Measurements from ENCODE around the gene TNFRSF18.

Gene TNFRSF18

DNA sequence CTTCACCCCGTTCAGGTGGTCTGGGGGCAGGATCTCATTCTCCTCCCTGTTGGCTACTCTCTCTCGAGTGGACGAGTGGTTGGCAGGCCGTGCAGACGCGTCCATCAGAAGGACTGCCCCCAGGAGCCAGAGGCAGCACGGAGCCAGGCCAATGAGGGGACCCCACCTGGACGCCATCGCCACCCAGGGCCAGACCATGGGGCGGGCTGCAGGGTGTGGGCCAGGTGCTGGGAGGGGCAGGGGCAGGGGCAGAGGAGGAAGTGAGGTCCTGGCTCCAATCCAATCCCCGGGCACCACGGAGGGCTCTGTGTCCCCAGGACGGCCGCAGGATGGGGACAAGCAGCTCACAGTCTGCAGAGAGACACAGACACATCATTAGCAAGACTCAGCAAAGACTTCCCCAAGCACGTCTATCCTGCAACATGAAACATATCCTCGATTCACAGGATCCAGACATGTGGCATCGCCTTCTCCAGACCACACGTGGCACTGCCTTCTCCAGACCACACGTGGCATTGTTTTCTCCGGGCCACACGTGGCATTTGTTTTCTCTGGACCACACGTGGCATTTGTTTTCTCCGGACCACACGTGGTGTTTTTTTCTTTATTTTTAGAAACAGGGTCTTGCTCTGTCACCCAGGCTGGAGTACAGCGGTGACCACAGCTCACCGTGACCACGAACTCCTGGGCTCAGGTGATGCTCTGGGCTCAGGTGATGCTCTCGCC lies 22.4 kb upstream of the TNFRSF18 start:
- no peak for DNase-seq (ENCODE audit: low read depth in 2 of 2)

DNA sequence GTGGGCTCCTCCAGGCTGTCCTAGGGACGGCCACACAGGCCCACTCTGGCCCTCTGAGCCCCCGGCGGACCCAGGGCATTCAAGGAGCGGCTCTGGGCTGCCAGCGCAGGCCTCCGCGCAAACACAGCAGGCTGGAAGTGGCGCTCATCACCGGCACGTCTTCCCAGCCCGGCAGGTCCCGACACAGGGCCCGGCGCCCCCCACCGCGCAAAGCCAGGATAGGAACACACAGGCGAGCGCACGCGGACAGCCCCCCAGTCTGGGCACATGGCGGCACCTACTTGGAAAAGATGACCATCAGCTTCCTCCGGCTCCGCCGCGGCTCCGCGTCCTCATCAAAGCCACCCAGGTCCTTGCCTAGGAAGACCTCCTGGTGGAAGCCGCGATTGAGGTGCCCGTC lies 21.8 kb upstream of the TNFRSF18 start:
- DNase-seq (ENCODE audit: low read depth in 2 of 2), result no peak

DNA sequence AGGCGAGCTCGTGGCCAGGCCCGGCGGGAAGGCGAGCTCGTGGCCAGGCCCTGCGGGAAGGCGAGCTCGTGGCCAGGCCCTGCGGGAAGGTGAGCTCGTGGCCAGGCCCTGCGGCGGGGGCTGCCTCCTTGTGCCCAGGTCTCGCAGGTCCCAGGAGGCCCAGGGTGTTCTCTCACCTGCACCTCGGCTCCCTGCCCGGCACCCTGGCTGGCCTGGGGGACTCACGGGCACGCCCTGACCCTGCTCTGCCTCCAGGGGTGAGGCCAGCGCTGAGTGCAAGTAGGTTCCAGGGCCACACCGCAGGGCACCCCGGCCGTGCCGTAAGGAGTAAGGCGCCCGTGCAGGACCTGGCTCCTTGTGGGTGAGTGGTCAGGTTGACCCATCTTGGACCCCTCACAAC lies 21.0 kb upstream of the TNFRSF18 start:
- no peak for DNase-seq (ENCODE audit: low read depth in 2 of 2)

DNA sequence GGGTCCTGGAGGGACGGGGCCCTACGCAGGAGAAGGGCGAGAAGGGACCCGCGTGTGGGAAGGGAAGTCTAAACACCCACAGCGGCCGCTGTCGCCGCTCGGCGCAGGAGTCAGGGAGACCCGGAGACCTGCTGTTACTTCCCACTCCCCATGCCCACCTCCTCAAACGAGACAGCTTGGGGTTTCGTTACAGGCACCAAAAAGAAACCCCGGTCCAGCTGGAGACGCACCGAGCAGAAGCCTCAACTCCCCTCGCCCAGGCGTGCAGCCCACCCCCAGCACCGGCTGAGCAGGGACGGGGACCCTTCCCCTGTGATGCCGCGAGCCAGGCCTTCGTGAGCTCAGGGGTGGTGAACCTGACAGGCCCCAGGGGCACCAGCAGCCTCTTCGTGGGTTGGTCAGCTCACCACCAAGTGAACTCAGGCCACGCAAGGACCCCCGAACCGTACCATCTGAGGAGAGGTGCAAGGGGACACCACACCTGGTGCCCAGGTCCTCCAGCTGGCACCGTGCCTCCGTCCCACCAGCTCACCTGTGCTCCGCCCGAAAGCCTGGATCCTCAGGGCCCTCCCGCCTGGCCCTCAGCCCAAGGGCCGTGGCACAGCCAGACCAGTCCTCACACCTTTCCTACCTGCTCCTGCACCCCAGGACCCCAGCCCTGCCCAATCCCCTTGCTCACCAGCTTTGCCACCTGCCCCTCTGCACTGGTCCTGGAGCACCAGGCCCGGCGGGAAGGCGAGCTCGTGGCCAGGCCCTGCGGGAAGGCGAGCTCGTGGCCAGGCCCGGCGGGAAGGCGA lies 20.4 kb upstream of the TNFRSF18 start:
- DNase-seq (ENCODE audit: low read depth in 2 of 2), result no peak

DNA sequence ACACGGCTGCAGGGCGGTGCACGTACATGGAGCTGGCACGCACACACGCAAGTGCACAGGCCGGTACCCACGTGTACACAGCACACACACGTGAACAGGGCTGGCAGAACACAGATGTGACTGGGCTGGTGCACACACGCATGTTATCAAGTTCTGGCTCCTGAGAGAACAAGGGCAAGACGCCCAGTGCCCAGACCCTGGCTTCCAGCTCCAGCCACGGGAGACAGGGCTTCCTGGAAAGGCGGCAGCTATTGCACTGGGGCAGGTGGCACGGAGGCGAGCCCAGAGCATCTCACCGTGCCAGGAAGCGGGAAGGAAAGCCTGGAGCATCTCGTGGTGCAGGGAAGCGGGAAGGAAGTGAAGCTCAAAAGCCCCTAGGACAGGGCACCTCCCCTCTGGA lies 19.5 kb upstream of the TNFRSF18 start:
- no peak for DNase-seq (ENCODE audit: low read depth in 2 of 2)

DNA sequence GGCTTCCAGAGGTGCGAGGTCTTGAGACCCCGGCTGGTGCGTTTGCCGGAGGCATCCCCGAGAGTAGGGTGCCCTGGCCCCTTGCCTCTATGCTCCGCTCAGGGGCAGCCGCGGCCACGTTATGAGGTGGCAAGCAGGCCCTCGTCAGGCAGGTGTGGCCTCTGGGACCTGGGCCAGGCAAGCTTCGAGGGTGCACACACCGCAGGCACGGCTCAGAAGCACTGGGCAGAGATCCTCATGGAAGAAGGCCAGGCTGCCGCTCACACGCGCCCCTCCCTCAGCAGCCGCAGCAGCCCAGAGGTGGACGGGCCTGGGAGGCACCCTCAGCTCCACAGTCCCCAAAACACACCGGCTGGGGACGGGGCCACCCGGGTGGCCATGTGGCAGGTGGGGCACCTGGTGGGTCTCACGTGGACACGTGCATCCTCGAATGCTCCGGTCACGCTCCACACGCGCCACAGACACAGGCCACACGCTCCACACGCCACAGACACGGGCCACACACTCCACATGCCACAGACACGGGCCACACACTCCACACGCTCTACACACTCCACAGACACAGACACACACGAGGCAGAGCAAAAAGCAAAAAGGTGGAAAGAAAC lies 18.9 kb upstream of the TNFRSF18 start:
- DNase-seq (ENCODE audit: low read depth in 2 of 2), result no peak

DNA sequence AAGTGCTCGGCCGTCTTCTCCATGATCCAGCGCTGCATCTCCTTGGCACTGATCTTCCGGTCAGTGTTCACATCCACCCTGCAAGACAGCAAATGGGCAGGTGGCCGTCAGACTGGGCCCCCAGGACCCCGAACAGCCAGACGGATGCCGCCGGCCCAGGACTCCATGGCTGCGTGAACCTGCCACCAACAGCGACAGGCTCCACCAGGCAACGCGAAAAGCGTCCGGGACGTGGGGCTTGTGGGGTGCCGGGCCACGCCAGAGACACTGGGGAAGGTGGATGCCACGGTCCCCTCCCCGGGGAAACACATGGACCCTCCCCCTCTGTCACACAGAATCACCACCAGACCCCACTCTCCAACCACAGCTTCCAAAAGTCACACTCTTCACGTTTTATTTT lies 17.5 kb upstream of the TNFRSF18 start:
- DNase-seq (ENCODE audit: low read depth in 2 of 2), result no peak

DNA sequence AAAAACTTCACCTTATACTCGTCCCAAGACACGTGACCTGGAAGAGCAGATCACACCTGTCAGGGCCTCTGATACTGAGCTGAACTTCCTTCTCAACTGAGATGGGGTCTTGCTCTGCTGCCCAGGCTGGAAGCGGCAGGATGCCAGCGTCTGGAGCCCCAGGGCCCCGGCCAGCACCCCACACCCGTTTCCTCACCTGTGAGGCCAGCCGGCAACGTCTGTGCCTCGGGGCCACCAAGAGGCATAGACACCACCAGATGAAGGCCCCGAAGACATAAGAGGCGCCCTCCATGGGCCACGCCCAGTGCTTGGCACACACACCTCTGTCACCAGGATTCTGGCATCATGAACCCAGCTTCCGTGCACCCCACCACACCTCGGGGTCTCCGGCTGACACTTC lies 16.9 kb upstream of the TNFRSF18 start:
- no peak for DNase-seq (ENCODE audit: low read depth in 2 of 2)

DNA sequence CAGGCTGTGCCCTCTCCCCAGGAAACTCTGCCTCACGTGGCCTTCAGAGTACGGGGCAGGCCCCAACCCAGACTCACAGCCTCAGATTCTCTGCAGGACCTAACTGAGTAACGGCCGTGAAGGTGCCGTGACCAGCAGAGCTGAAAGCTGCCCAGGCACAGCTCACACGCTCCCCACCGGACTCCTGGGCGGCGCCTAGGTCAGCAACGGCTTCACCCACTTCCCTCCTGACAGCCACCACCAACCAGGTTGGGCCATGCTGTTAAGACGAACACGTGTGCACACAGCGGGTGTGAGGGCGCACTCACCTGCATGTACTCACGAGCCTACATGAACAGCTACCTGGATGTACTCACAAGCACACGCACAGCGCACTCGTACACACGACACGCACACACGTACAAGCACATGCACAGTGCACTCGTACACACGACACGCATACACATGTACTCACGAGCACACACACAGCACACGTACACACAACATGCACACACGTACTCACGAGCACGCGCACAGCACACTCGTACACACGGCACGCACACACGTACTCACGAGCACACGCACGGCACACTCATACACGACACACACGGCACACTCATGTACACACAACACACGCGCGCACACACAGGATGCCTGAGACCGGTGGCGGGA lies 16.3 kb upstream of the TNFRSF18 start:
- no peak for DNase-seq (ENCODE audit: low read depth in 2 of 2)

DNA sequence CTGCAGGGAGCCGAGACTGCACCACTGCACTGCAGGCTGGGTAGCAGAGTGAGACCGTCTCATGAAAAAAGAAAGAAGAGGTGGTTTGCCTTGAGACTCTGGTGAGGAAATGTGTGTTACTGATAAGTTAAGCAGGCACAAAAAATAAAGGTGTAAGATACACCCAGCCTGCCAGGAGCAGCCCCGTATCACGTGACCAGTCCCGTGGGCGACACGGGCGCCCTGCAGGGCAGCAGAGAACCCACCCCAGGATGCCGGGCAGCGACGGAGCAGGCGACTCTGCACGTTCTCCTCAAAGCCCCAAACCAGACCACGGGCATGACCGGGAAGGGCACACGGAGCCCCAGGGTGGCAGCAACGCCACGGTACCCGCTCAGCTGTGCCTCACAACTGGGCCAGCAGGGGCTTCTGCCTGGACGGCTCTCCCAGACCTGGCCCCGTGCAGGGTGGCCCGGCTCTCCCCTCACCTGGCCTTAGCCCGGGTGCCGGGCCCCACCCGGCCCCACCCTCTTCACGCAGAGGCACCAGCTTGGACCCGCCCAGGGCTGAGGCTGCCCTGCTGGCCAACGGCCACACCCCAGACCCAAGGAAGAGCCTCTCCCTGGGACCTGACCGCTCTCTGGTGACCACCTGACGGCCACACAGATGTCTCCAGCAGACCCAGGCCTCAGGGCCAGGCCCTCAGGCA lies 15.6 kb upstream of the TNFRSF18 start:
- DNase-seq (ENCODE audit: low read depth in 2 of 2), result no peak

DNA sequence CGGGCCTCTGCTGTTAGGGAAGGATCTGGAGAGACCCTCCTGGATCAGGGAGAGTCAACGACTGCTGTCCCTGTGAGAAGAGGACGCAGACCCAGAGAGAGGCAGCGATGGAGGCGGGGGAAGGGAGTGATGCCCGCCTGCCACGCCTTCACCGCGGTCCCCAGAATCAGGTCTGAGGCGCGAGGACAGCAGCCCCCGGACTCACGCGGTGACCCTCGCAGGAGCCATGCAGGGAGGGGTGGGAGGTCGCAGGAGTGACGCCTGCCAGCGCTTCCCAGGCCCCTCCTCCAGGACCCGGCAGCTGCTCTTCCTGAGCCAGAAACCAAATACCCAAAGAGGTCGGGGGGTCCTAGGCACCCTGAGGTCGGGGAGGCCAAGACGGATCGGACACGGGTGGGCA lies 13.8 kb upstream of the TNFRSF18 start:
- DNase-seq (ENCODE audit: low read depth in 2 of 2), result no peak

DNA sequence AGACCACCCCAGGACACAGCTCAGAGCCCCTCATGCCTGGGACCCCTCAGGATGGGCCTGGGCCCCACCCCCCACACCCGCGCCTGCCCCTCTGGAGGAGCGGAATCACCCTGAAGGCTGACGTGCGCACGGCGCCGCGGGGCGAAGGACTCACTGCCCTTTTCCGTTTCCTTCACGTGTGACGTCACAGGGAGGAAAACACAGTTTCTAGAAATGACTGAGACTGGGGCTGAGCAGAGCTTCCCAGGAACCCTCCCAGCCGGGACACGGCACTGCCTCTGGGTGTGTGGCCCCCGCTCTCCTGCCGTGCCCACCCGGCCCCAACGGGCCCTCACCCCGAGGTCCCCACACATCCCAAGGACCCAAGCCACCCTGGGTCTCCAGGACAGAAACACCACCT lies 12.9 kb upstream of the TNFRSF18 start:
- DNase-seq (ENCODE audit: low read depth in 2 of 2), result peak in 1 of 2 donors; percentile 36

DNA sequence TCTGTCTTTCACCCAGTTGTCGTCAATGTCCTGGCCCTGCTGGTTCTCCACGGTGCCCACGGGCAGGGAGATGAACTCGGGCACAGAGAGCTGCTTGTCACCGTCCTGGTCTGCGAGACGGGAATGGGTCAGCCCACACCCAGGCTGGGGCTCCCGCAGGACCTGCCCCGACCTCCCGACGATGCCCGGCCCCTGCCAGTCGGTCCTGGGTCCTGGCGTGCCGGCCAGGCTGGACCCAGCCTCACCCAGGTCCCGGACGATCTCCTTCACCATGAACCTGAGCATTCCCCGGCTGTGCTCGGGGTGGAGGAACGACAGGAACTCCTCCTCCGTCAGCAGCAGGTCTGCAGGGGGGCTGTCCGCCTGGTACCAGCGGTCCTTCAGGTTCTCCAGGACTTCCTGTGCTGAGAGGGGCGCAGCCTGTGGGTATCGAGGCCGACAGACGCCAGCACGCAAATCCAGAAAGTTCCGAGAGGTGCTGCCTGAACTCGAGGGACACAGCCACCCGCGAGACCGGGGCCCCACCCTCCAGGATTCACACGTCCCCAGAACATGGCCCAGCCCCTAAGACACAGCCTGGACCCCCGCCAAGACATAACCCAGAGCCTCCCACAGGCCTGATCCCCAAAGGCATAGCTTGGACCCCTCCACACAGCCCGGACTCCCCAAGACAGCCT lies 12.3 kb upstream of the TNFRSF18 start:
- no peak for DNase-seq (ENCODE audit: low read depth in 2 of 2)

DNA sequence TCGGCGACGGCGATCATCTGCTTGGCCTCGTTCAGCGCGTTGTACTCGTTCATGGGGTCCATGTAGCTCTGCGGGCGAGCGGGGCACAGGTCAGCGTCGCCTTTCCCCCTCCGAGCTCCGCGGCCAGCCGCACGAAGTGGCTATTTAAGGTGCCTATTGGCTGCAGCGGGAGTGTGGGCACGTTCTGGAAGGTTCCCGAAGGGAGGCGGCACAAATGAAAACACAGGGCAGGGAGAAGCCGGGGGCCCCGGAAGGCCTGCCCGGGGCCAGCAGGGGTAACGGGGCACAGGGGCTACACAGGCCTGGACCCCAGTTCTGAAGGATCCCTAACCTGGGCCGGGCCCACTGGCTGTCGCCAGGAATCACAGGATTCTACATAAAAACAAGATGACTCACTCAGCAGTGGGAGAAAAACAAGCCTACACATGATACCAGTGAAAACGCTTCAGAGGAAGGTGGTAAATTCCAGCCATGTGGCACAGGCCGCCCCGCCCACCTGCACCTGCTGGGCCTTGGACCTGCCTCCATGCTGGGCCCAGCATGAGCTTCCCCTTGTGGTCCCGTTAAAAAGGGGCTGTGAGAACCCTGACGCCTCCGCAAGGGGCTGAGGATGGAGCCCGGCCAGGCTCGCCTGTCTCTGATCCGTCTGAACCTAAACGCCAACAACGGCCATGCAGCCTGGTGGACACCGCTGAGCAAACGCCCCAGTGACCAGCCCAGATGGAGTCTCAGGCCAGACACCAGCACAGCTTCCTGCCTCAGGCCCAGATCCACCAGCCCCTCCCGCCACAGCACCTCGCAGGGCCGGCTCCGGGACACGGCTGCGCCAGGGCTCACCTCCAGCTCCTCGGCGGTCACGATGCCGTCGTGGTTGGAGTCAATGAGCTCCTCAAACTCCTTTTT lies 11.5 kb upstream of the TNFRSF18 start:
- no peak for DNase-seq (ENCODE audit: low read depth in 2 of 2)

DNA sequence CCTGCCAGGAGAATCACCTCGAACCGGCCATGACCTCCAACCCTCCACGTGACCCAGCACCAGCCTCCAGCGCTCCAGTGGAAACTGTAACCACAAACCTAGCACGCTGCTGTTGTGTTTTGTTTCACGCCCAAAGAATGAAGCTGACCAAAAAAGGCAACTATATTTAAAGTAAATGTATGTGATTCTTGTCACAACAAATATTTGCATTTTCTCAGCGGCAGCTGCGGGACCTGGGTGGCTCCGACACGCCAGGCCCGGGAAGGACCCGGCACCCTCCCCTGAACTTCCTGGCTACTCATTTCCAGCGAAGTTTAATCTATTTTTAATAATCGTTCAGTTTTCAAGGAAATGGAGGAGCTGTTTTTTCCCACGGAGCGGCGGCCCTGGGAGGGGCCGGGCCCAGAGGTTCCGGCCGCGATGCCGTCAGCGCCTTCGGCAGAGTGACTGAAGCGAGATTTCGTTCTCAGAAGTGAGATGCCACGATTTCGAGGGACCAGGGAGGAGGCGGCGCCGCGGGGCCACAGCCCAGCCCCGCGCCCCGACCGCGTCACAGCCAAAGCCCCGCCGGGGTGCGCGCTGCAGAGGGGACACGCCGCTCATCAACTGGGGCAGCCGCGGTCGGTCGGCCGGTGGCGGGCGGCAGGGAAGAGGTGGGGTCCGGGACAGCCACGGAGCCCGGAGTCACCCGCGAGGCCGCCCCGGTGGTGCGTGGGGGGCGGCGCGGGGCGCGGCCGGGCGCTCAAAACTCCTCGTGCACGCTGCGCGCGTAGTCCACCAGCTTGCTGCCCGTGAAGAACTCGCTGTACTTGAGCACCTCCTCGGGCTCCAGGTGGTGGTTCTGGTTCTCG lies 10.6 kb upstream of the TNFRSF18 start:
- no peak for DNase-seq (ENCODE audit: low read depth in 2 of 2)

DNA sequence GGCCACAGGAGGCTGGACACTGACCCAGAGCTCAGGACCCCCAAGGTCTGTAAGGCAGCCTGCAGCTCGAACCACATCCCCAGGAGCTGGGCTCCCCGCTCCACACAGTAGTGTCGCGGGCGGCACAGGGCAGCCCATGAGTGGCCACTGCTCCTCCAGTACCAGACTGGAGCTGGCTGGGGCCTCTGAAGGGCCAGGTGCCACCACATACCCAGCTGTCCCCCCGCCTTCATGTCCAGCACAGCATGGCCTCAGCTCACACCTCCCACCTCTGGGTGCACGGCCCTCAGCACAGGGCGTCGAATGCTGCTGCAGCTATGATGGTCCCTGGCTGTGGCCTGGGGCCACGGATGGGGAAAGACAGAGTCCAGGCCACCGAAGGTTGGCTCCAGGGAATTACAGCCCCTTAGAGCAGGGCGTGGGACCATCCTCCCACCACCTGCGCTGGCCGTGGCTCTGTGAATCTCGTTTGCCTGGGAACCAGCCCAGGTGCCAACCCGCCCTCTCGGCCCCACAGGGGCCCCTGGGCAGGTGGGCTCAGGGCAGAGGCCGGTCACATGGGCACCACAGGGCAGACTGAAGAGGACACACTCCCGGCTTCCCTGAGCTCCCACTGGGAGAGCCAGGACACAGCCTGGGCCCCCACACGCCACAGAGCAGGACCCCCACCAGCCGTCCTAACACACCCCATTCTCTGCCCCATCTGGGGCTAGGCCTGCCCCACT lies 9.7 kb upstream of the TNFRSF18 start:
- DNase-seq (ENCODE audit: low read depth in 2 of 2), result no peak

DNA sequence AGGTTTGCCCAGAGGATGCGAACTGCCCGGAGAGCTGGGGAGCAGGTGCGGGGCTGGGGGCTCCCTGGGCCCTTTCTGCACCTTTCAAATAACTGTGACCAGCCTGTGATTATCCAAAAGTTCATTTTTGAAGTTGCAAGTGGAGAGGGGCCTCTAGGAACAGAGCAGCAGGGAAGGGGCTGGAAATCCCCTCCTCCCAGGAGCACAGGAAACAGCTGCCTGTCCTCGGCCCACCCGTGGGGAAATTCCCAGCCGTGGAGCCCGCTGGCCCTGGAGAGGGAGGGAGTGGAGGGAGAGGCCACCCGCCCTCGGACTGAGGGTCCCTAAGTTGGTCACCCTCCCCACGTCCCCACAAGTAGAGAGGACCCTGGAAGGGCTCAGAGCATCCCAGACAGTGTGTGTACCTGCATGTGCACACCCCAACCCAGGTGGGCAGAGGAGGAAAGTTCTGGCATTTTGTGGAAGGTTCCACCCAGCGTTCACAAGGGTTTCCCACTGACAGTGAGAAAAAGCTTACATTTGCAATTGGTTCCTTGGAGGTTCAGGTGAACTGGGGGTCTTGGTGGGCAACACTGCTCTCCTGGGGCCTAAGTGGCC lies 8.8 kb upstream of the TNFRSF18 start:
- DNase-seq (ENCODE audit: low read depth in 2 of 2), result no peak

All from stimulated activated CD8-positive, alpha-beta memory T cell treated with anti-CD3 and anti-CD28 coated beads, Interleukin-2, amount 100 ng/mL, for 1 hour (primary cell).